NT2/D1 (cell line): ENCODE measurements around the gene FBXL19.

ENCODE experiments used
- SUZ12 ChIP-seq: IDR thresholded peaks from 2 replicates; pipeline ENCODE4 v1.6.1; 2011; ENCODE audit not compliant: insufficient read length, insufficient read depth; ENCODE audit errors: extremely low read depth
- YY1 ChIP-seq: IDR thresholded peaks from 2 replicates; pipeline ENCODE4 v1.6.1; 2011; ENCODE audit not compliant: insufficient read length, insufficient read depth
- ZNF274 ChIP-seq: IDR thresholded peaks from 2 replicates; pipeline ENCODE4 v1.6.1; 2011; ENCODE audit warnings: mild to moderate bottlenecking, low read depth, low read length

DNA sequence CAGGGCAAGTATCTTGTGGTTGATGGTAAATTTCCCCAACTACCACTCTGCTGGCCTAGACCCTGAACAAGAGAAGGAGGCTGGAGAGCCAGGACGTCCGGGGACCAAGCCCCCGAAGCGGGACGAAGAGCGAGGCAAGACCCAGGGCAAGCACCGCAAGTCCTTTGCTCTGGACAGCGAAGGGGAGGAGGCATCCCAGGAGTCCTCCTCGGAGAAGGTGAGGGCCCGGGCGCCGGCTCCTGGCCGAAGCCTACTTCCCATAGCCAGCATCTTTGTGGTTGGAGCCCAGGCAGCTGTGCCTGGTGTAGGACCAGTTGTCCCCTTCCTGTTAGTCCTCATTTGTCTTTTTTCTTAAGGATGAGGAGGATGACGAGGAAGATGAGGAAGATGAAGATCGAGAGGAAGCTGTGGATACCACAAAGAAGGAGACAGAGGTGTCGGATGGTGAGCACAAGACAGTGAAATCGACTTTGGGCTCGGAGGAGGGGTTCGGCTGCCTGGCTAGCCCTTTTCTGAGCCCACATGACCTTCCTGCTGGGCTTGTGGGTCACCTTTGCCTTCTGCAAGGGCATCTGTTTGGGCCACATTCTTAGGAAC lies 46.0 kb downstream of the FBXL19 start:
- no peak for TF ChIP-seq SUZ12
- TF ChIP-seq YY1, result no peak
- no peak for TF ChIP-seq ZNF274
